NOMO-1 treated with dmso at 0.1 percent for 144 hours (cell line): Measurements from ENCODE around the gene CCDC92.
A peak's percentile ranks its signal among the peaks of the same experiment; 100 is the strongest.

Experiments used
- DNase-seq: peaks from one replicate; lab custom pipeline; 2025; ENCODE audit not compliant: unreplicated experiment; lab: John Stamatoyannopoulos, UW

CCDC92 gene

GRCh38 chr12:123972457-123973401 is at the start of gene CCDC92, which contains the start of gene ZNF664:
Gene CCDC92, minus strand, starts transcription at chr12:123972831. Its CDS starts 28,526 bp downstream, at chr12:123944305.
Gene ZNF664, plus strand, starts transcription at chr12:123973215. Its CDS starts 38,930 bp downstream, at chr12:124012145.
- peak; percentile 65 for DNase-seq

GRCh38 chr12:124022161-124022560 is 49.5 kb upstream of the CCDC92 start:
- no peak for DNase-seq

DNA sequence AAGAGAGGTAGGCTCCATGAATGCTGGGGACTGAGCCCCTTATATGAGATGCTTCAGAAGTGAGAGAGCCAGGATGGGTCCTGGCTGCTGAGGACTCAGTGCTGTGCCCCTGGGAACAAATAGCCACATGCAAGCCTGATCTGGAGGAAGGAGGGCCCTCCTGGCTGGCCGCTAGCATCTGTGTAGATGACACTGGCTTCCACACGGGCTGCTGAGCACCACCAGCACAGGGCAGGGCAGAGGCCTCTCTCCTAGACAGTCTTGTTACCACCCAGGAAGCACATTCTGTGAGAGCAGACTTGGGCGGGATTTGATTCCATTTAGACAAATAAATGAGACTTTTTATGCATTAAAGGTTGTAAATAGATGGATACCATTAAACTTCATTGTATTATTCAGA is 48.4 kb upstream of the CCDC92 start:
- DNase-seq: no peak

GRCh38 chr12:124020514-124020949 is 47.9 kb upstream of the CCDC92 start:
- no peak for DNase-seq

- DNase-seq: no peak
Measured at GRCh38 chr12:124019115-124019514, 46.5 kb upstream of the CCDC92 start.

GRCh38 chr12:124018539-124018938 is 45.9 kb upstream of the CCDC92 start:
- DNase-seq: no peak

GRCh38 chr12:124017064-124017463 is 44.4 kb upstream of the CCDC92 start:
- no peak for DNase-seq

GRCh38 chr12:124015494-124016461 is 43.1 kb upstream of the CCDC92 start:
- no peak for DNase-seq

DNA sequence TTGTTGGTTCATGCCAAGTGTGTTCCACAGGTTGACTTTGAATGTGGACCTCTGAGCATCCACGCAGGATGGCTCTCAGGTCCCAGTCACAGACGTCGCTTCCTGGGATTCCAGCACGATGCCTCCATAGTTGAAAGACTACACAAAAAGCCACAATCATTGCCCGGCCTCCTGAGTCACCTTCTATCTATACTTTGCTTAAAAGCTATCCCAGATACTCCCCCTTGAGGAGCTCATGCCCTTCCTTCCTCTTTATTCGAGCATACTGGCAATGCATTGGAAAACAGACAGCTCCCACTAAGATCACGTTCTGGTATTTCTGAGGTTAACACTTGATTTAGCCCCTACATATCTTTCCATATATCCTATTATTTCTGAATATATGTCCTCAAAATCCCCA is 40.4 kb upstream of the CCDC92 start:
- no peak for DNase-seq

- DNase-seq: no peak
Measured at GRCh38 chr12:124011435-124012115, 38.9 kb upstream of the CCDC92 start.

- DNase-seq: no peak
Measured at GRCh38 chr12:124010687-124011086, 38.1 kb upstream of the CCDC92 start.

- no peak for DNase-seq
Measured at GRCh38 chr12:124009781-124010180, 37.1 kb upstream of the CCDC92 start.

DNA sequence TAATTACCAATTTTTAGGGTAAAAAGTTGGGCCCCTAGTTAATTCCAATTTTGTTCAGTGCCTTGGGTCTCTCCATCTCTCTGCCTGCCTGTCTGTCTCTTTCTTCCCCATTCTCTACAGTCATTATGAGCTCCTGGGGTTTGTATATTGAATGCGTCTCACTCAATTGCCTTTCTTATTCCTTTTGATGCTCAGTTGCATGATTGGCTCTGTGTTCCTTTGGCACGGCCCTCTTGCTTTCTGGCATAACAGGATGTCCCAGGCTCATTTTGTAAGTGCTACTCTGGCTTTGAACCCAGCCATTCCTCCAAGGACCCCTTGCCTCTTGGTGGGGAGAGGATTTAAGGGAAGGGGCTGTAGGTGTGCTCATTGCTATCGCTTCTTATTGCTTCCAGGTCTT is 36.0 kb upstream of the CCDC92 start:
- DNase-seq: no peak

DNA sequence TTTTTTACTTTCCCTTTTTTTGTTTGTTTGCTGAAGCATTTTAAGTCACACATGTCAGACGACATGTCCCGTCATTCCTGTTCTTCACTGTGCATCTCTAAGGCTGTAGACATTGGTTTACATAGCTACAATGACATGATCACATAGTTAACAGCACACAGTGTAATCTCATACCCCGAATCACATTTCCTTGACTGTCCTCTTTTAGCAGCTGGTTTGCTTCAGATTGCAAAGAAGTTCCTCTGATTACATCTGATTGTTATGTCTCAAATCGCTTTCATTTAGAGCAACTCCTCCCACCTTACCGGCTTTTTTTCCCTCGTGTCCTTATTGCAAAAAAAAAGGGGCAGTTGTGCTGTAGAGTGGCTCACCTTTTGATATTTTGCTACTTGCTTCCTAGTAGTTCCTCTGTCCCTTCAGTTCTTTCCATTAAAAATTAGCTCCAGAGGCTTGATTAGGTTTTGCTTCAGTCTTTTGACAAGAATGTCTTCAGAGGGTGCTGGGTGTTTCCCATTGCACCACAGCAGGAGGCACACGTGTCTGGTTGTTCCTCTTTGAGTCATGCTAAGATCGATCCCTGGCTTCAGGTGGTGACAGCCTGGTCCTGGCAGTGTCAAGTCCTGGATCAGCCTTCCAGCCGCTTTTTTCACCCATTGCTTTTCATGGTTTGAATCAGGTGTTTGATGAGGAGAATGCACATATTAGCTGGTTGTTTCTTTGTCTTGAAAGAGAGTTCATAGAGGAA is 35.4 kb upstream of the CCDC92 start:
- DNase-seq: peak; percentile 49

- DNase-seq: no peak
Measured at GRCh38 chr12:124006846-124007713, 34.4 kb upstream of the CCDC92 start.

GRCh38 chr12:124006085-124006845 is 33.6 kb upstream of the CCDC92 start:
- DNase-seq: peak; percentile 14

GRCh38 chr12:124004233-124004875 is 31.7 kb upstream of the CCDC92 start:
- DNase-seq: no peak

- no peak for DNase-seq
Measured at GRCh38 chr12:124002654-124003053, 30.0 kb upstream of the CCDC92 start.
